Measurements from ENCODE around the gene HAUS7.

The HAUS7 gene

GRCh38 chrX:153411988-153412574 lies 58.3 kb downstream of the HAUS7 start (continued):
- no peak for TF ChIP-seq TSHZ2 (CRISPR knock-in tag; IDR thresholded peaks at IDR 0.05)
- TF ChIP-seq ZC3H10 (CRISPR knock-in tag; IDR thresholded peaks at IDR 0.05), result no peak

- peak; percentile 50 for ATAC-seq
- TF ChIP-seq TOX (CRISPR knock-in tag; IDR thresholded peaks at IDR 0.05; ENCODE audit: borderline replicate concordance) (no peak), POU6F1 (CRISPR knock-in tag; IDR thresholded peaks at IDR 0.05; ENCODE audit: borderline replicate concordance, low read depth) (no peak), CSDC2 (CRISPR knock-in tag; IDR thresholded peaks at IDR 0.05) (no peak), GLIS3 (CRISPR knock-in tag; IDR thresholded peaks at IDR 0.05) (no peak), ZC3H10 (CRISPR knock-in tag; IDR thresholded peaks at IDR 0.05) (no peak), RARB (CRISPR knock-in tag; IDR thresholded peaks at IDR 0.05) (no peak), ZFP30 (CRISPR knock-in tag; IDR thresholded peaks at IDR 0.05) (no peak), TCF4 (CRISPR knock-in tag; IDR thresholded peaks at IDR 0.05; ENCODE audit: borderline replicate concordance) (no peak), ZFP3 (CRISPR knock-in tag; IDR thresholded peaks at IDR 0.05) (no peak), ISL1 (CRISPR knock-in tag; IDR thresholded peaks at IDR 0.05) (no peak), CSRNP3 (CRISPR knock-in tag; IDR thresholded peaks at IDR 0.05) (no peak), PATZ1 (CRISPR knock-in tag; IDR thresholded peaks at IDR 0.05; ENCODE audit: borderline replicate concordance) (no peak), ZNF565 (CRISPR knock-in tag; conservative IDR thresholded peaks at IDR 0.05; ENCODE audit: low read depth) (no peak), ARNTL (CRISPR knock-in tag; IDR thresholded peaks at IDR 0.05; ENCODE audit: borderline replicate concordance, low read depth) (no peak), ESRRG (CRISPR knock-in tag; IDR thresholded peaks at IDR 0.05) (no peak), ZNF8 (CRISPR knock-in tag; IDR thresholded peaks at IDR 0.05) (no peak), CREB5 (CRISPR knock-in tag; IDR thresholded peaks at IDR 0.05; ENCODE audit: low read depth) (no peak), SNAI2 (CRISPR knock-in tag; IDR thresholded peaks at IDR 0.05) (no peak)
Measured at GRCh38 chrX:153411255-153411987, 59.0 kb downstream of the HAUS7 start, which contains the start of gene ZFP92. Gene ZFP92 (plus strand): TSS chrX:153411472. CDS start chrX:153418323, 6,851 bp downstream.

GRCh38 chrX:153410888-153411254 lies 59.5 kb downstream of the HAUS7 start:
- no peak for ATAC-seq
- no peak for TF ChIP-seq SNAI2 (CRISPR knock-in tag; IDR thresholded peaks at IDR 0.05)
- no peak for TF ChIP-seq ZNF565 (CRISPR knock-in tag; conservative IDR thresholded peaks at IDR 0.05; ENCODE audit: low read depth)
- TF ChIP-seq PATZ1 (CRISPR knock-in tag; IDR thresholded peaks at IDR 0.05; ENCODE audit: borderline replicate concordance), result no peak
- no peak for TF ChIP-seq BACH2 (CRISPR knock-in tag; IDR thresholded peaks at IDR 0.05; ENCODE audit: borderline replicate concordance)
- no peak for TF ChIP-seq ZC3H10 (CRISPR knock-in tag; IDR thresholded peaks at IDR 0.05)
- no peak for TF ChIP-seq ISL1 (CRISPR knock-in tag; IDR thresholded peaks at IDR 0.05)
- no peak for TF ChIP-seq ZNF8 (CRISPR knock-in tag; IDR thresholded peaks at IDR 0.05)
- TF ChIP-seq PPARA (CRISPR knock-in tag; IDR thresholded peaks at IDR 0.05; ENCODE audit: borderline replicate concordance), result no peak
- no peak for TF ChIP-seq ARNTL (CRISPR knock-in tag; IDR thresholded peaks at IDR 0.05; ENCODE audit: borderline replicate concordance, low read depth)
- TF ChIP-seq GLIS3 (CRISPR knock-in tag; IDR thresholded peaks at IDR 0.05), result no peak
- no peak for TF ChIP-seq ESRRG (CRISPR knock-in tag; IDR thresholded peaks at IDR 0.05)
- TF ChIP-seq CSDC2 (CRISPR knock-in tag; IDR thresholded peaks at IDR 0.05), result no peak
- no peak for TF ChIP-seq TSHZ2 (CRISPR knock-in tag; IDR thresholded peaks at IDR 0.05)
- TF ChIP-seq RARB (CRISPR knock-in tag; IDR thresholded peaks at IDR 0.05), result no peak
- no peak for TF ChIP-seq ZNF70 (CRISPR knock-in tag; IDR thresholded peaks at IDR 0.05)
- no peak for TF ChIP-seq ZFP3 (CRISPR knock-in tag; IDR thresholded peaks at IDR 0.05)
